Bronchial epithelial cell (primary cell): ENCODE results near the gene KDM4F. TPM values are rescaled to one million over a fixed set of nuclear protein-coding genes. Genes with fewer than 3 reads are reported as not detected.

ENCODE experiments used
- DNase-seq: peaks from one replicate; pipeline ENCODE4 v3.0.0-alpha.2; 2010; ENCODE audit warnings: low read depth
- FAIRE-seq: peaks from 2 replicates; lab custom pipeline; 2011; peaks lifted over from hg19 to GRCh38; lab: Jason Lieb, UNC
- H3K27me3 ChIP-seq: 2 replicates; pipeline ENCODE4 v1.5.1; 2011; ENCODE audit warnings: low read length; ENCODE audit not compliant: control insufficient read depth, insufficient read depth
- H3K36me3 ChIP-seq: 2 replicates; pipeline ENCODE4 v1.5.1; 2011; ENCODE audit warnings: low read length; ENCODE audit not compliant: control insufficient read depth, insufficient read depth
- H3K4me3 ChIP-seq: 2 replicates; pipeline ENCODE4 v1.5.1; 2011; ENCODE audit warnings: mild to moderate bottlenecking, low read depth, low read length, control low read depth
- total RNA-seq: library from RNA; depleted of rRNA; stranded (reverse); fragments of >200 nt; gene quantifications from 2 replicates; pipeline ENCODE4 v1.2.1, GENCODE V29; 2014
- TF ChIP-seq, protein P1 (sequence below): IDR thresholded peaks from 2 replicates; pipeline ENCODE4 v1.5.1; 2011; ENCODE audit warnings: mild to moderate bottlenecking, moderate library complexity, low read length, control low read depth, inconsistent platforms; ENCODE audit not compliant: insufficient read depth, severe bottlenecking

Gene KDM4F
- total RNA-seq, 1 donor from 2014 or later, result not detected

DNA sequence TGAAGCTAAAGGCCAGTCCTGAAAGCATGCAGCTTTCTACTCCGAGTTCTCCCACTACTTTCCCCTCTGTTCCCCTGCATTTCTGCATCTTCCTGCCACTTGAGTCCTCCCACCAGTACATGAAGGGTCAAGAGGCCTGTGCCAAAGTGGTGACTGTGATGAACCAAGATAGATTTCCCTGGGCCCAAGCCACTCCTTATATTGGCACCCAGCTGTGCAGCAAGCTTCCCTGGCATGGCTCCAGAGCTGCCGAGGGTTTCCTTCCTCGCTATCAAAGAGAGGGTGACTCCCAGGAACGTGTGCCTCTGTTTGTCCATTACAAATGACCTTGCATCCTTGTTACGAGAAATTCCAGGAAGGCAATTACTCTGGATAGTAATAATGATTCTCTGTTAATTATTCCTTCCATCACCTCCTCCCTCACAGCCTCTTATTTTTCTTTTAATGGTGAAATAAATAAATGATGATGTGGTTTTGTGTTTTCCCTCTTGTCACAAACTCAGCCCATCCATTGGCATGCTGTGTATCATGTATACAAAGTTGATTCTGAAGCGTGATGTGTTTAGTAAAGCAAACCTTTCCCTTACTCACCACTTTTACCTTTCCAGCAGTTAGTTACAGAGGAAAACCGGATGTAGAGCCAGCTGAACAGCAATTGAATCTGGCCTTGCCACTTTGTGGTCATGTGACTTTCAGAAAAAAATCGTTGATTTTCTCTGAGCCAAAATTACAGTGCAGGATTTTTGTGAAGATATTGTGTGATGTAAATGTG lies 25.8 kb downstream of the KDM4F start:
- Histone ChIP-seq H3K4me3 (no peak overlapping the region), H3K36me3 (no peaks in the 10 kb centered on the region), H3K27me3 (no peaks in the 10 kb centered on the region)
- FAIRE-seq (no peak), DNase-seq (peak; percentile 72)
- TF ChIP-seq, protein P1, sequence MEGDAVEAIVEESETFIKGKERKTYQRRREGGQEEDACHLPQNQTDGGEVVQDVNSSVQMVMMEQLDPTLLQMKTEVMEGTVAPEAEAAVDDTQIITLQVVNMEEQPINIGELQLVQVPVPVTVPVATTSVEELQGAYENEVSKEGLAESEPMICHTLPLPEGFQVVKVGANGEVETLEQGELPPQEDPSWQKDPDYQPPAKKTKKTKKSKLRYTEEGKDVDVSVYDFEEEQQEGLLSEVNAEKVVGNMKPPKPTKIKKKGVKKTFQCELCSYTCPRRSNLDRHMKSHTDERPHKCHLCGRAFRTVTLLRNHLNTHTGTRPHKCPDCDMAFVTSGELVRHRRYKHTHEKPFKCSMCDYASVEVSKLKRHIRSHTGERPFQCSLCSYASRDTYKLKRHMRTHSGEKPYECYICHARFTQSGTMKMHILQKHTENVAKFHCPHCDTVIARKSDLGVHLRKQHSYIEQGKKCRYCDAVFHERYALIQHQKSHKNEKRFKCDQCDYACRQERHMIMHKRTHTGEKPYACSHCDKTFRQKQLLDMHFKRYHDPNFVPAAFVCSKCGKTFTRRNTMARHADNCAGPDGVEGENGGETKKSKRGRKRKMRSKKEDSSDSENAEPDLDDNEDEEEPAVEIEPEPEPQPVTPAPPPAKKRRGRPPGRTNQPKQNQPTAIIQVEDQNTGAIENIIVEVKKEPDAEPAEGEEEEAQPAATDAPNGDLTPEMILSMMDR, result no peak

DNA sequence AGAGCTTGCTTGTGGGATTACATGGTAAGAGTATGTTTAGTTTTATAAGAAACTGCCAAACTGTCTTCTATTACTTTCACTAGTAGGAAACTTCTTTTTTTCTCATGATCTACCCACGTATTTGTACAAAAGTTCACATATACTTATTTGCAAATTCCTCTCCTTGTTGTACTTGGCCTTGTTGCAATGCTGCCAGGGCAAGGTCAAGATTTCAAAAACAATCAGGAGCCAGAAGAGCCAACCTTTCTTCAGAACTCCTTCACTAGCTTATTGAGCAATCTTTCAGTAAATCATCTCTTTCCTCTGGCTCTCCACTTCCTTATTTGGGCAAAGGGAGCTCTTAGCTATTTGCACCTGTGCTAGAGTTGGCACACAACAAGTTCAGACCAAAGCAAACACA lies 27.2 kb downstream of the KDM4F start:
- DNase-seq (peak; percentile 74), FAIRE-seq (no peak)
- no peaks in the 10 kb centered on the region for H3K27me3 ChIP-seq
- TF ChIP-seq, protein P1, result no peak
- no peaks in the 10 kb centered on the region for H3K36me3 ChIP-seq
- H3K4me3 ChIP-seq, result no peak overlapping the region

DNA sequence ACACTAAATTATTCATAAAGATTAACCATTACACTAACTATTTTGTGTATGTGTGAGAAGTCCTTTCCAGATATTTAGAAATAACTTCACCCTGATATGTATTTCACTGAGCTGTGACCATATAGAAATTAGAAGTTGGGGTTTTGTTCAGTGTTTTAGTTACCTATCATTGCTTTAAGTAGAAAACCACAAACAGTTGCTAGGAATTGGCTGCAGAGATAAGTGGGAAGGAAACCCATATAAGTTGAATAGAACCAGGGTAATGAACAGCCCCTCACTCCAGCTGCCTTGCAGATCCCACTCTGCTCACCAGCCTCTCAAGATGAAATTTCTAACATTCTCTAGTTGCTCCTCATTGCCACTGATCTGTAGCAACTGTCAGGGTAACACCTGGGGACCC lies 27.8 kb downstream of the KDM4F start:
- DNase-seq (no peak), FAIRE-seq (no peak)
- Histone ChIP-seq H3K36me3 (no peaks in the 10 kb centered on the region), H3K4me3 (no peak overlapping the region), H3K27me3 (no peaks in the 10 kb centered on the region)
- TF ChIP-seq, protein P1, result no peak

DNA sequence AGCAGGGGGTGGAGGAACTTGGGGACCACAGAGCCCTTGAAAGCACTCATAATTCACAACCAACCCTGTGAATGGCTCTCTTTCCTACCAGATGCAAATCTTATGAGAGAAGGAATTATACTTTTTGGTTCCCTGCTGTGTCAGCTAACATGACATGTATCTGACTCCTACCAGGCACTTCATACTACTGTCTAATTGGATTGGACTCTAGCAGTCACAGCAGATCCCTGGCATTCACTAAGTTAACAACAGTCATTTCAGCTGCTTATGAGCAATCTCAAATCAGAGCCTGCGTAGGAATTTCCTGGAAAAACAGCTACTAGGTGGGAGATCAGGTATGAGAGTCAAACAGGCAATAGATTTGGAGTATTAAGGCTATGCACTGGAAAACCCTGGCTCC lies 29.3 kb downstream of the KDM4F start:
- no peaks in the 10 kb centered on the region for H3K27me3 ChIP-seq

DNA sequence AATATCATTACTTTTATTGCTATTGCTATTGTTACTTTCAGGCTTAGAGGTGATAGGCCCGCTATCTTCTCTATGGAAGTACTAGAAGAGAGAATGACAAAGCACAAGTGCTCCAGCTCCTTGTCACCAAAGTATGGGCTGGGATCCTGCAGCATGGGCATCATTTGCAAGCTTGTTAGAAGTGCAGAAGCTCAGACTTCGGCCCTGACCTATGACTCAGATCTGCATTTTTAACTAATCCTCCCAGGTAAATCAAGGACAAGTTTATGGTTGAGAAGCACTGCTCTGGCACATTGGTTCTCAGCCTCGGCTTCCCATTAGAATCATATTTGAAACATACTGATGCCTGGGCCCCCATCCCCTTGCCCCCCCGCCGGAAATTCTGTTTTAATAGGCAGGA lies 31.8 kb downstream of the KDM4F start:
- DNase-seq (no peak), FAIRE-seq (no peak)
- no peaks in the 10 kb centered on the region for H3K27me3 ChIP-seq
- H3K4me3 ChIP-seq, result no peak overlapping the region
- no peaks in the 10 kb centered on the region for H3K36me3 ChIP-seq
- TF ChIP-seq, protein P1, result no peak

More for the DNA sequence above, 29.3 kb downstream of the KDM4F start:
- TF ChIP-seq, protein P1, result no peak
- DNase-seq (peak; percentile 83), FAIRE-seq (no peak)
- no peak overlapping the region for H3K4me3 ChIP-seq
- H3K36me3 ChIP-seq, result no peaks in the 10 kb centered on the region
